ENCODE measurements around the gene TMEM94. TPM values are rescaled to one million over a fixed set of nuclear protein-coding genes. Genes with fewer than 3 reads are reported as not detected.

Gene TMEM94
- total and polyA plus RNA-seq, 8 donors, result 29.9 to 64.9 (median 39.3) TPM

GRCh38 chr17:75508931-75509361 lies 52.5 kb downstream of the TMEM94 start:
- FAIRE-seq (no peak), ATAC-seq (no peak), DNase-seq (peak in 1 of 6 donors; percentile 60)
- H3K36me3 ChIP-seq, result peaks cover 0 to 6% (median 0%) of the 10 kb centered on the region in 3 donors
- 65 to 67% methylated on average over 5 of the region's 5 CpGs for WGBS, 2 donors
- no peaks in the 10 kb centered on the region for H3K9me3 ChIP-seq
- no peaks in the 10 kb centered on the region for H3K27me3 ChIP-seq
- intact Hi-C loops (cut with DNase I), result no loop called here
- no peak overlapping the region for H3K27ac ChIP-seq
- no peak overlapping the region for H3K4me3 ChIP-seq
- peaks cover 0 to 23% (median 8%) of the 10 kb centered on the region in 3 donors for H3K4me1 ChIP-seq
- TF ChIP-seq CTCF (IDR thresholded peaks at IDR 0.05), result no peak

DNA sequence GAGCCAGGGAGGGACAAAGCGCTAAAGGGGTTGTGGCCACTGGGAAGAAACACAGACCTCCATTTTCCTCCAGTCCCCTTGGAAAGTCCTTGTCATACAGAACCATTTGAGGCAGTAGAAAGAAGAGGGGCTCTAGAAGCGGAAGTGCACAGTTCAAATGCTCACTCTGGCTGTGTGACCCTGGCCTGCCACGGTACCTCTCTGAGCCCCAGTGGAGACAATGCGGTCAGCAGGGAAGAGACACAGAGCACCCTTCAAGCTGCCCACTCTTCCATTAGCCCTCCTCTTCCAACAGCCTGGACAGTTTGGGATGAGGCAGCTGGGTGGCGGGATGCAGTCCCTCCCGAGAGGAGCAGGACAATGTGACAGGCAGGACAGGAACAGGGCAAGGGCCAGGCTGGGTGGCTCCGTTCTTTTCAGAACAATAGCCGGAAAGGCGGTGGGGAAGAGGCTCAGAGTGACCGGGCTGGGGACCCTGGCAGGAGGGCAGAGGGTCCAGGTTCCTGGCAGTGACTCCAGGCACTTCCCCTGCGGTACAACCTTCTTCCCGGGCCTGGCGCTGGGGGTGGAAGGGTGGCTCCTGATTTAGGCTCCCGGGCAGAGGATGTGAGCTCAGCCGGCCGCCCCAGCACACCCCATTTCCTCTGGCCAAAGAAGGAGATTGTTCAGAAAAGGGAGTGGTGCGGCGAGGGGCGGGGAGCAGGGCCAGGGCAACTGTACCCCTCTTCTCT lies 53.3 kb downstream of the TMEM94 start:
- Histone ChIP-seq H3K27me3 (no peaks in the 10 kb centered on the region), H3K27ac (no peak overlapping the region), H3K9me3 (no peaks in the 10 kb centered on the region), H3K36me3 (peaks cover 0 to 6% (median 0%) of the 10 kb centered on the region in 3 donors), H3K4me1 (peaks cover 0 to 23% (median 8%) of the 10 kb centered on the region in 3 donors), H3K4me3 (no peak overlapping the region)
- no peak for DNase-seq
- ATAC-seq, result no peak
- TF ChIP-seq CTCF (IDR thresholded peaks at IDR 0.05), result no peak
- intact Hi-C loops (cut with DNase I), result no loop called here
- no peak for FAIRE-seq
- 89 to 90% methylated on average over 19 of the region's 19 CpGs for WGBS, 2 donors

DNA sequence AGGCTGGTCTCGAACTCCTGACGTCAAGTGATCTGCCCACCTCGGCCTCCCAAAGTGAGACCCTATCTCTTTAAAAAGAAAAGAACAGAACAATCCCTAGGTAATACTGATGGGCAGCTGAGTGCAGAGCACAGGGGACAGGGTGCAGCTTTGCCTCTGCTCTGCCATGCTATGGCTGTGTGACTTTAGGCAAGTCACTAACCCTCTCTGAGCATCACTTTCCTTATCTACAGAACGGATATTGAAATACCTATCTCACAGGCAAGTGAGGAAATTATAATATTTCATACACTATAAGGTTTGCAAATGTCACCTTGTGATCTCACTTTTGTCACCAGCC lies 54.8 kb downstream of the TMEM94 start:
- DNase-seq (no peak), ATAC-seq (no peak), FAIRE-seq (no peak)
- Histone ChIP-seq H3K9me3 (no peaks in the 10 kb centered on the region), H3K27ac (peak overlapping the region in 2 of 4 donors; percentile 15 to 50), H3K36me3 (peaks cover 0 to 6% (median 0%) of the 10 kb centered on the region in 3 donors), H3K4me1 (peaks cover 0 to 23% (median 8%) of the 10 kb centered on the region in 3 donors), H3K27me3 (no peaks in the 10 kb centered on the region), H3K4me3 (peak overlapping the region in 1 of 4 donors; percentile 8)
- no peak for TF ChIP-seq CTCF (IDR thresholded peaks at IDR 0.05)
- intact Hi-C loops (cut with DNase I), result no loop called here
- WGBS, 2 donors, result 74 to 75% methylated on average over 4 of the region's 4 CpGs

DNA sequence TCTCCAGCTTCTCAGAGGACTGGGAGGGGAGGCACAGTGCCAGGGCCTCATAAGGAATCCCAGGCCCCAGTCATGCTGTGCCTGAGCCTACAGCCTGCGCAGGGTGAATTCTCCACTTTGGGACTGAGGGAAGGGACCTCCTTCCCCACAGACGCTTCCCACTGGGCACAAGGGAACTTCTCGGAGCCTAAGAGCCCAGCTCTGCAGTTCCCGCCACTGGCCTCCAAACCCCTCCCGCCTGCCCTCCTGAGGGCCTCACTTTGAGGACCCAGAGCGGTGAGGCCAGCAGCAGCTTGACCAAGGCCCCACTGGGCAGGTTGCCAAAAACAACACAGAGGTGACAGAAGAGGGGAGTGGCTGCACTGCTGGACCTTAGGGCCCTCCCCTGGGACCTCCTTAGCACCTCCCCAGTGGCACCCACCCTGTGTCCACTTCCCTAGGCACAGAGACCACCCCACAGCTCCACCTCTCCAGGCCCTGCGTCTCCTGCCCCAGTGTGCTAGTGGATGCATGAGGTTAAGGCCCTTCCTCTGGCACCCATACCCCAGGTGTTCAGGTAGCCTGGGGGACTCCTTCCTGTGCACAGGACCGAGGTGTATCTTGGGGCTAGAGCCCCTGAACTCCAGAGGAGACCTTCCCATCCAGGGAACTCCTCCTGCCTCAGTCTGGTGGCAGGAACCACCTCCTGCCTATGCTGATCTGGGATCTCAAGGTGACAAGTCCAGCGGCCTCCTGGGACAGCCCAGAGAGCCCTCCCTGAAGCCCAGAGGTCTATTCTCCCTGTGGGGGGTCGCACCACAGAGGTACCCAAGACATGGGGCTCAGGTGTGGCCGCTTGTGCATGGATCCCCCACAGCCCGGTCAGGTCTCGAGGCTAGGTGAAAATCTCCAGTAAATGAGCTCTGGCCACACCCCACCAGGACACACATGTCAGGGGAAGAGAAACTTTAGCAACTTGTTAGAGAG lies 55.5 kb downstream of the TMEM94 start:
- Histone ChIP-seq H3K4me1 (peaks cover 0 to 23% (median 8%) of the 10 kb centered on the region in 3 donors), H3K27ac (peak overlapping the region in 2 of 4 donors; percentile 15 to 50), H3K9me3 (no peaks in the 10 kb centered on the region), H3K36me3 (peaks cover 0 to 2% (median 0%) of the 10 kb centered on the region in 3 donors), H3K4me3 (peak overlapping the region in 1 of 4 donors; percentile 8), H3K27me3 (no peaks in the 10 kb centered on the region)
- FAIRE-seq (no peak), ATAC-seq (no peak), DNase-seq (peak; percentile 67 to 86 (median 76))
- 21 to 41% methylated on average over 13 of the region's 13 CpGs for WGBS, 2 donors
- intact Hi-C loops (cut with DNase I), result no loop called here
- no peak for TF ChIP-seq CTCF (IDR thresholded peaks at IDR 0.05)
